ENCODE results near the gene KRTAP3-2. TPM values are rescaled to one million over a fixed set of nuclear protein-coding genes. Genes with fewer than 3 reads are reported as not detected.

The KRTAP3-2 gene
- total RNA-seq, 1 donor from 2014 or later = not detected

- Mint-ChIP-seq H3K36me3 (ENCODE audit: low read depth) (no peaks in the 10 kb centered on the region), H3K4me1 (no peaks in the 10 kb centered on the region), H3K27me3 (peaks cover 19% of the 10 kb centered on the region), H3K9me3 (no peaks in the 10 kb centered on the region), H3K4me3 (no peak overlapping the region), H3K27ac (no peak overlapping the region)
- CTCF ChIA-PET = no interaction called here
- no peak for TF ChIP-seq CTCF (IDR thresholded peaks at IDR 0.05)
- no peak for ATAC-seq (ENCODE audit: low read depth)
- POLR2A ChIA-PET = no interaction called here
- DNase-seq = no peak
- intact Hi-C loops (cut with micrococcal nuclease) = no loop called here
These were observed 32.1 kb downstream of the KRTAP3-2 start for GRCh38 chr17:40967582-40967981.

GRCh38 chr17:40966848-40967247, 32.9 kb downstream of the KRTAP3-2 start, which contains the start of gene KRT39:
TSS of gene KRT39 (minus strand) at chr17:40966948. CDS start at chr17:40966856, 92 bp downstream.
- DNase-seq = no peak
- POLR2A ChIA-PET = no interaction called here
- Mint-ChIP-seq H3K27ac (no peak within 1 kb of the TSS), H3K4me1 (no peaks in the 10 kb centered on the region), H3K27me3 (peaks cover 19% of the 10 kb centered on the region), H3K4me3 (no peak within 1 kb of the TSS), H3K36me3 (ENCODE audit: low read depth) (no peaks in the 10 kb centered on the region), H3K9me3 (no peaks in the 10 kb centered on the region)
- ATAC-seq (ENCODE audit: low read depth) = no peak
- intact Hi-C loops (cut with micrococcal nuclease) = no loop called here
- CTCF ChIA-PET = no interaction called here
- no peak for TF ChIP-seq CTCF (IDR thresholded peaks at IDR 0.05)

- no peak overlapping the region for H3K4me3 Mint-ChIP-seq
- no peak for DNase-seq
- CTCF ChIA-PET = interaction anchor here (1.0 to 1.7 kb wide), 2 partner anchors 23 to 25 kb away, joined by 3 to 4 read pairs; no protein-coding TSS in a partner anchor
These were observed 35.9 kb downstream of the KRTAP3-2 start for GRCh38 chr17:40963838-40964237.

GRCh38 chr17:40962059-40962561, 37.6 kb downstream of the KRTAP3-2 start:
- no peak for ATAC-seq (ENCODE audit: low read depth)
- CTCF ChIA-PET = interaction anchor here (1.1 kb wide), 1 partner anchor 8 kb away, joined by 3 read pairs; no protein-coding TSS in a partner anchor
- intact Hi-C loops (cut with micrococcal nuclease) = no loop called here

More at GRCh38 chr17:40963838-40964237, 35.9 kb downstream of the KRTAP3-2 start:
- intact Hi-C loops (cut with micrococcal nuclease) = no loop called here
- POLR2A ChIA-PET = no interaction called here
- no peak for TF ChIP-seq CTCF (IDR thresholded peaks at IDR 0.05)
- Mint-ChIP-seq H3K36me3 (ENCODE audit: low read depth) (no peaks in the 10 kb centered on the region), H3K27ac (no peak overlapping the region), H3K27me3 (peaks cover 19% of the 10 kb centered on the region), H3K4me1 (no peaks in the 10 kb centered on the region), H3K9me3 (no peaks in the 10 kb centered on the region)
- ATAC-seq (ENCODE audit: low read depth) = no peak

GRCh38 chr17:40961591-40961990, 38.1 kb downstream of the KRTAP3-2 start:
- ATAC-seq (ENCODE audit: low read depth) (no peak), DNase-seq (no peak)
- Mint-ChIP-seq H3K27ac (no peak overlapping the region), H3K9me3 (no peaks in the 10 kb centered on the region), H3K4me1 (no peaks in the 10 kb centered on the region), H3K4me3 (no peak overlapping the region), H3K36me3 (ENCODE audit: low read depth) (no peaks in the 10 kb centered on the region), H3K27me3 (peaks cover 13% of the 10 kb centered on the region)
- ChIA-PET CTCF (interaction anchor here (1.1 kb wide), 1 partner anchor 9 kb away, joined by 3 read pairs; no protein-coding TSS in a partner anchor), POLR2A (no interaction called here)
- TF ChIP-seq CTCF (IDR thresholded peaks at IDR 0.05) = no peak
- intact Hi-C loops (cut with micrococcal nuclease) = no loop called here

More at GRCh38 chr17:40962059-40962561, 37.6 kb downstream of the KRTAP3-2 start:
- H3K27ac Mint-ChIP-seq = no peak overlapping the region
- no peak overlapping the region for H3K4me3 Mint-ChIP-seq
- H3K4me1 Mint-ChIP-seq = no peaks in the 10 kb centered on the region
- no peak for DNase-seq
- H3K9me3 Mint-ChIP-seq = no peaks in the 10 kb centered on the region
- POLR2A ChIA-PET = no interaction called here
- no peak for TF ChIP-seq CTCF (IDR thresholded peaks at IDR 0.05)
- H3K36me3 Mint-ChIP-seq (ENCODE audit: low read depth) = no peaks in the 10 kb centered on the region
- H3K27me3 Mint-ChIP-seq = peaks cover 13% of the 10 kb centered on the region
